HG03103 (cell line): Measurements from ENCODE around the gene SLC9A9.

Experiments
- ATAC-seq: cut with Tn5 transposase; IDR thresholded peaks from one replicate; pipeline ENCODE4 v1.9.1; 2021; ENCODE audit warnings: low read depth; ENCODE audit not compliant: unreplicated experiment

SLC9A9 gene

GRCh38 chr3:143574933-143575332 lies 273.3 kb downstream of the SLC9A9 start:
- no peak for ATAC-seq

- no peak for ATAC-seq
Observed at GRCh38 chr3:143573610-143574303, 274.5 kb downstream of the SLC9A9 start.

GRCh38 chr3:143571548-143571947 lies 276.7 kb downstream of the SLC9A9 start:
- ATAC-seq, result no peak

GRCh38 chr3:143567823-143568222 lies 280.4 kb downstream of the SLC9A9 start:
- ATAC-seq, result no peak

- no peak for ATAC-seq
Observed at GRCh38 chr3:143565951-143566350, 282.3 kb downstream of the SLC9A9 start.

- no peak for ATAC-seq
Observed at GRCh38 chr3:143563786-143564185, 284.5 kb downstream of the SLC9A9 start.

GRCh38 chr3:143562789-143563188 lies 285.5 kb downstream of the SLC9A9 start:
- no peak for ATAC-seq

GRCh38 chr3:143559296-143559695 lies 289.0 kb downstream of the SLC9A9 start:
- no peak for ATAC-seq

GRCh38 chr3:143552851-143553250 lies 295.4 kb downstream of the SLC9A9 start:
- no peak for ATAC-seq

- ATAC-seq, result no peak
Observed at GRCh38 chr3:143551761-143552160, 296.5 kb downstream of the SLC9A9 start.

GRCh38 chr3:143548861-143549497 lies 299.3 kb downstream of the SLC9A9 start:
- no peak for ATAC-seq

- no peak for ATAC-seq
Observed at GRCh38 chr3:143548393-143548792, 299.9 kb downstream of the SLC9A9 start.

GRCh38 chr3:143538577-143538981 lies 309.7 kb downstream of the SLC9A9 start:
- ATAC-seq, result no peak

- no peak for ATAC-seq
Observed at GRCh38 chr3:143538061-143538460, 310.2 kb downstream of the SLC9A9 start.

- ATAC-seq, result no peak
Observed at GRCh38 chr3:143536817-143537535, 311.3 kb downstream of the SLC9A9 start.

- ATAC-seq, result peak; percentile 88
Observed at GRCh38 chr3:143535994-143536784, 312.1 kb downstream of the SLC9A9 start.

GRCh38 chr3:143533391-143533790 lies 314.9 kb downstream of the SLC9A9 start:
- no peak for ATAC-seq

- ATAC-seq, result no peak
Observed at GRCh38 chr3:143532091-143532490, 316.2 kb downstream of the SLC9A9 start.

GRCh38 chr3:143531101-143531500 lies 317.2 kb downstream of the SLC9A9 start:
- ATAC-seq, result no peak

- ATAC-seq, result no peak
Observed at GRCh38 chr3:143529798-143530197, 318.5 kb downstream of the SLC9A9 start.

GRCh38 chr3:143529018-143529478 lies 319.2 kb downstream of the SLC9A9 start:
- peak; percentile 54 for ATAC-seq
